ENCODE data around the gene GAP43. TPM values are rescaled to one million over a fixed set of nuclear protein-coding genes. Genes with fewer than 3 reads are reported as not detected.

GAP43 gene
- total RNA-seq, 1 donor from 2014 or later = not detected

- no peaks in the 10 kb centered on the region for H3K36me3 ChIP-seq
- ATAC-seq (no peak), DNase-seq (no peak)
- peaks cover 42% of the 10 kb centered on the region for H3K27me3 ChIP-seq
- TF ChIP-seq CTCF (IDR thresholded peaks at IDR 0.05) = no peak
- H3K9me3 ChIP-seq = no peaks in the 10 kb centered on the region
- no peak overlapping the region for H3K4me3 ChIP-seq
- intact Hi-C loops (cut with DNase I) = no loop called here
- no peak overlapping the region for H3K27ac ChIP-seq
- no peaks in the 10 kb centered on the region for H3K4me1 ChIP-seq
These were observed 4.7 kb downstream of the GAP43 start for GRCh38 chr3:115628075-115628412.

GRCh38 chr3:115630850-115631249 lies 7.5 kb downstream of the GAP43 start:
- intact Hi-C loops (cut with DNase I) = no loop called here
- ATAC-seq = no peak
- H3K36me3 ChIP-seq = no peaks in the 10 kb centered on the region

GRCh38 chr3:115632026-115632425 lies 8.7 kb downstream of the GAP43 start:
- no peak overlapping the region for H3K27ac ChIP-seq
- no peaks in the 10 kb centered on the region for H3K9me3 ChIP-seq
- intact Hi-C loops (cut with DNase I) = no loop called here
- no peak overlapping the region for H3K4me3 ChIP-seq
- ATAC-seq (no peak), DNase-seq (no peak)
- peaks cover 19% of the 10 kb centered on the region for H3K27me3 ChIP-seq
- no peaks in the 10 kb centered on the region for H3K36me3 ChIP-seq
- no peaks in the 10 kb centered on the region for H3K4me1 ChIP-seq
- TF ChIP-seq CTCF (IDR thresholded peaks at IDR 0.05) = no peak

More at GRCh38 chr3:115630850-115631249, 7.5 kb downstream of the GAP43 start:
- no peak for TF ChIP-seq CTCF (IDR thresholded peaks at IDR 0.05)
- Histone ChIP-seq H3K27me3 (peaks cover 31% of the 10 kb centered on the region), H3K9me3 (no peaks in the 10 kb centered on the region), H3K27ac (no peak overlapping the region), H3K4me1 (no peaks in the 10 kb centered on the region), H3K4me3 (no peak overlapping the region)
- no peak for DNase-seq

GRCh38 chr3:115633467-115633866 lies 10.2 kb downstream of the GAP43 start:
- Histone ChIP-seq H3K4me1 (no peaks in the 10 kb centered on the region), H3K27me3 (peaks cover 13% of the 10 kb centered on the region), H3K36me3 (no peaks in the 10 kb centered on the region), H3K4me3 (no peak overlapping the region), H3K9me3 (no peaks in the 10 kb centered on the region), H3K27ac (no peak overlapping the region)
- DNase-seq (no peak), ATAC-seq (no peak)
- intact Hi-C loops (cut with DNase I) = no loop called here
- no peak for TF ChIP-seq CTCF (IDR thresholded peaks at IDR 0.05)

GRCh38 chr3:115634052-115634451 lies 10.7 kb downstream of the GAP43 start:
- Histone ChIP-seq H3K4me1 (no peaks in the 10 kb centered on the region), H3K36me3 (no peaks in the 10 kb centered on the region), H3K9me3 (no peaks in the 10 kb centered on the region), H3K27ac (no peak overlapping the region), H3K27me3 (peaks cover 11% of the 10 kb centered on the region), H3K4me3 (no peak overlapping the region)
- intact Hi-C loops (cut with DNase I) = no loop called here
- DNase-seq (no peak), ATAC-seq (no peak)
- no peak for TF ChIP-seq CTCF (IDR thresholded peaks at IDR 0.05)

- ATAC-seq (no peak), DNase-seq (no peak)
- intact Hi-C loops (cut with DNase I) = no loop called here
- Histone ChIP-seq H3K36me3 (no peaks in the 10 kb centered on the region), H3K4me1 (no peaks in the 10 kb centered on the region), H3K27me3 (peaks cover 11% of the 10 kb centered on the region), H3K4me3 (no peak overlapping the region), H3K27ac (no peak overlapping the region), H3K9me3 (no peaks in the 10 kb centered on the region)
- TF ChIP-seq CTCF (IDR thresholded peaks at IDR 0.05) = no peak
These were observed 12.1 kb downstream of the GAP43 start for GRCh38 chr3:115635406-115635805.
